ENCODE results near the gene EBLN2.

DNA sequence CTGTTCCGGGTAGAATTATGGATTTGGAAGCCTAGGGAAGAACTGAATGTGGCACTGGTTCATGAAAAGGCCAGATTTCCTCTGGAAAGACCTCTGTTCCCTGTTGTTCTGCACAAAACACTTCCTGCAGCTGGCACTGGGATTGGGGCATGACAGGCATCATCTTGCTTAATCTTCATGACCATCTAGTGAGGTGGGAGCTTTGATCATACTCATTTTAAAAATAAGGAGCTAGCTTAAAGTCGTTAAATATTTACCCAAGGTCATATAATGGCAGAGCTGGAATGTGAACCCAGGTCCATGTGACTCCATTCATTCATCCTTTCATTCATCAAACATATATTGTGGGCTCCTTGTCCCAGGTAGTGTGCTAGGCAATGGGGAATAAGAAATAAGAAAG, 40.4 kb downstream of the EBLN2 start:
- TF ChIP-seq POLR2A (IDR thresholded peaks at IDR 0.05; ENCODE audit: low read depth, low read length) (no peak), SPI1 (IDR thresholded peaks at IDR 0.05; ENCODE audit: low read depth, low read length) (no peak), POLR2AphosphoS5 (IDR thresholded peaks at IDR 0.05; ENCODE audit: low read depth, low read length) (no peak)

All from GM12891 (cell line).